Activated CD4-positive, CD25-positive, alpha-beta regulatory T cell treated with anti-CD3 and anti-CD28 coated beads, Interleukin-2, amount 50 U/mL, for 16 hours (primary cell): ENCODE data around the gene ENPEP.
"Not testable (repeated sequence)": the region's sequence is repeated elsewhere in the genome, so short reads cannot be mapped to it uniquely, and the experiment has no call there.

Source experiments
- DNase-seq: peaks from one replicate; pipeline ENCODE4 v3.0.0-alpha.2; 2020; ENCODE audit warnings: low read depth, low spot score

Gene ENPEP

GRCh38 chr4:110520886-110521285, 44.9 kb downstream of the ENPEP start:
- no peak for DNase-seq

GRCh38 chr4:110526589-110526988, 50.6 kb downstream of the ENPEP start:
- no peak for DNase-seq

GRCh38 chr4:110527156-110527555, 51.2 kb downstream of the ENPEP start:
- no peak for DNase-seq

GRCh38 chr4:110532901-110533589, 57.1 kb downstream of the ENPEP start:
- no peak for DNase-seq

- DNase-seq: no peak
Measured at GRCh38 chr4:110533590-110533910, 57.6 kb downstream of the ENPEP start.

- DNase-seq: no peak
Measured at GRCh38 chr4:110533940-110534339, 58.0 kb downstream of the ENPEP start.

- DNase-seq: no peak
Measured at GRCh38 chr4:110540581-110540980, 64.6 kb downstream of the ENPEP start.

GRCh38 chr4:110540982-110541451, 65.1 kb downstream of the ENPEP start:
- no peak for DNase-seq

GRCh38 chr4:110543577-110543976, 67.6 kb downstream of the ENPEP start:
- DNase-seq: no peak

- DNase-seq: no peak
Measured at GRCh38 chr4:110544594-110544993, 68.6 kb downstream of the ENPEP start.

- no peak for DNase-seq
Measured at GRCh38 chr4:110550260-110550659, 74.3 kb downstream of the ENPEP start.

GRCh38 chr4:110553197-110553596, 77.2 kb downstream of the ENPEP start:
- no peak for DNase-seq

- no peak for DNase-seq
Measured at GRCh38 chr4:110567214-110567613, 91.3 kb downstream of the ENPEP start.

GRCh38 chr4:110576696-110577095, 100.7 kb downstream of the ENPEP start:
- not testable (repeated sequence) for DNase-seq

GRCh38 chr4:110586131-110586850, 110.3 kb downstream of the ENPEP start:
- no peak for DNase-seq

- DNase-seq: no peak
Measured at GRCh38 chr4:110587666-110588285, 111.8 kb downstream of the ENPEP start.

- DNase-seq: no peak
Measured at GRCh38 chr4:110589297-110589696, 113.3 kb downstream of the ENPEP start.

- no peak for DNase-seq
Measured at GRCh38 chr4:110595583-110595982, 119.6 kb downstream of the ENPEP start.

GRCh38 chr4:110596431-110596830, 120.5 kb downstream of the ENPEP start:
- no peak for DNase-seq

- no peak for DNase-seq
Measured at GRCh38 chr4:110597582-110597981, 121.6 kb downstream of the ENPEP start.

- DNase-seq: no peak
Measured at GRCh38 chr4:110602061-110602460, 126.1 kb downstream of the ENPEP start.

- no peak for DNase-seq
Measured at GRCh38 chr4:110605077-110605476, 129.1 kb downstream of the ENPEP start.
